ENCODE data around the gene NUDT13. TPM values are rescaled to one million over a fixed set of nuclear protein-coding genes. Genes with fewer than 3 reads are reported as not detected.

NUDT13 gene
- total and polyA plus RNA-seq, 9 of the 15 experiments (the other 6 are each of a cell fraction or from before 2014, with no cell fraction given) = 4.7 to 11.1 (median 5.6) TPM

GRCh38 chr10:73110345-73110849, at the start of gene NUDT13 (continued):
- no peak for TF ChIP-seq IRF9 (tag; IDR thresholded peaks at IDR 0.05)

GRCh38 chr10:73060738-73061635, 49.3 kb upstream of the NUDT13 start:
- peaks cover 58% of the 10 kb centered on the region; the same call in 2 of the 3 replicates for H3K36me3 ChIP-seq (ENCODE audit: control insufficient read depth, insufficient read depth, low read length)
- BruUV-seq (replicated peaks) = no TSS peak
- no peaks in the 10 kb centered on the region for H3K4me1 ChIP-seq (replicated peaks in 1 of 2; ENCODE audit: control insufficient read depth in 2 of 2, insufficient read depth in 2 of 2, low read length in 2 of 2)
- H3K9ac ChIP-seq (ENCODE audit: insufficient read depth in 1 of 2, low read depth in 2 of 2, low read length in 2 of 2) = no peak overlapping the region
- no peaks in the 10 kb centered on the region for H3K79me2 ChIP-seq (ENCODE audit: control insufficient read depth, insufficient read depth, low read length)
- peak; percentile 33 to 56 (median 44) for DNase-seq (ENCODE audit: extremely low read depth in 1 of 4, low spot score in 3 of 4)
- H3K27me3 ChIP-seq (ENCODE audit: control insufficient read depth in 2 of 2, insufficient read depth in 2 of 2, low read length in 2 of 2) = no peaks in the 10 kb centered on the region
- POLR2A ChIA-PET = interaction anchor here (0.6 to 2.7 kb wide), 8 partner anchors 7 to 704 kb away, joined by 3 to 9 read pairs (median 3); no protein-coding TSS in a partner anchor
- WGBS (ENCODE audit: insufficient coverage, low coverage, missing lambda C conversion rate) = 20% methylated on average over 5 of the region's 5 CpGs
- no peak overlapping the region for H3K27ac ChIP-seq (ENCODE audit: extremely low read depth, low read depth, low read length)
- H2AFZ ChIP-seq (ENCODE audit: low read depth, low read length) = no peak overlapping the region
- H4K20me1 ChIP-seq (replicated peaks; ENCODE audit: control insufficient read depth, insufficient read depth, low read length) = no peaks in the 10 kb centered on the region
- intact Hi-C loops (cut with micrococcal nuclease) = loop anchor here (2.0 to 10.0 kb wide), 3 partner anchors 156 to 696 kb away; partner anchors contain the start of gene MCU
- H3K4me3 ChIP-seq = no peak overlapping the region
- CTCF ChIA-PET (ENCODE audit: low intra/inter-chr PET ratio) = interaction anchor here (0.6 to 1.2 kb wide), 2 partner anchors 697 to 1011 kb away, joined by 3 to 4 read pairs; no protein-coding TSS in a partner anchor
- peak; percentile 90 for ATAC-seq
- in situ Hi-C loops (cut with MboI) = loop anchor here (10.0 kb wide), 1 partner anchor 696 kb away; no protein-coding TSS in a partner anchor
- H3K4me2 ChIP-seq (ENCODE audit: insufficient read depth, low read length) = no peak overlapping the region
- peak; percentile 86 for FAIRE-seq
- no peaks in the 10 kb centered on the region for H3K9me3 ChIP-seq (replicated peaks; ENCODE audit: control insufficient read depth, insufficient read depth, low read depth, low read length)
- no peaks in the 10 kb centered on the region for H3K9me1 ChIP-seq (ENCODE audit: control insufficient read depth, insufficient read depth, low read length)
- no peak for TF ChIP-seq TAL1 (IDR thresholded peaks at IDR 0.05)
- TF ChIP-seq ARID3A (IDR thresholded peaks at IDR 0.05; ENCODE audit: borderline replicate concordance, low read depth, low read length) = peak; percentile 96
- no peak for TF ChIP-seq ZNF518B (CRISPR knock-in tag; IDR thresholded peaks at IDR 0.05)
- TF ChIP-seq PHB2 (IDR thresholded peaks at IDR 0.05; ENCODE audit: low read depth) = no peak
- TF ChIP-seq ZNF239 (CRISPR knock-in tag; IDR thresholded peaks at IDR 0.05) = no peak
- no peak for TF ChIP-seq ZNF274 (IDR thresholded peaks at IDR 0.05; ENCODE audit: borderline replicate concordance, low read depth, low read length)
- TF ChIP-seq MTA1 (IDR thresholded peaks at IDR 0.05; ENCODE audit: borderline replicate concordance) = no peak

All from K562 (cell line).